Measurements from ENCODE around the gene UBE2D1.
"Not testable (repeated sequence)": the region's sequence is repeated elsewhere in the genome, so short reads cannot be mapped to it uniquely, and the experiment has no call there.

Gene UBE2D1

DNA sequence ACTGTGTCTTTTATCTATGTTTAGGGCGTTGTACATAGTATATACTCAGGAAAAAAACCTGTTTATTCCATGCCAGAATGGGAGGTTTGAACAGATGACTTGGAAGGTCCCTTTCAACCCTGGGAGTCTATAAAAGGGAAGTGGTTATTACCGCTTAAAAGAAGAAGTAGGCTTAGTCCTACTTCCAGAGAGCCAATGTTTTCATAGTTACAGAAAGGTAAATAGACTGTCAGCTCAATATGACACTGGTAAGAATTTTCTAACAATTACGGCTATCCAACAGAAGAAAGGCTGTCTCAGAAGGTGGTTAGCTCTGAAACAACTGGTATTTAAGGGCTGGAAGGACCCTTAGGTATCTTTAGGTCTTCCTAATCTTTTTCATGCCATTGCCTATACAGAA lies 49.3 kb downstream of the UBE2D1 start:
- DNase-seq (ENCODE audit: low read depth), result no peak

DNA sequence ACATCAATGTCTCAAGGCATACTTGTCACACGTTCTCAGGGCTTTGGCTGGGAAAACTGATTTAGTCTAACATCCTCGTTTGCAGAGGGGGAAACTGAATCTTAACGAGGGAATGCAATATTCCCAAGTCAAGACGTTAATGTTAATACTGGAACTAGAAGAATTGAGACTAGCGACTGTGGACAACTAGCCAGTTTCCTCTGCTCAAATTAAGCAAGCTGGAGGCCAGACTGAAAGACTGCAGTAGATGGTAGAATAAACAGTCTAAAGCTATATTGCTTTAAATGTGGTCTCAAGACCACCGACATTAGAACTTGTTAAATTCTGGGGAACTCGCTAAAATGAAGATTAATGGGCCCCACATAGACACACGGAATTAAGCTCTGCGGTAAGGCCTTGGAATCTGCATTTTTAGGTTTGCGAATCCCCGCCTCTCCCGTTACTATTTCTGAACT lies 49.8 kb downstream of the UBE2D1 start:
- DNase-seq (ENCODE audit: low read depth), result no peak

DNA sequence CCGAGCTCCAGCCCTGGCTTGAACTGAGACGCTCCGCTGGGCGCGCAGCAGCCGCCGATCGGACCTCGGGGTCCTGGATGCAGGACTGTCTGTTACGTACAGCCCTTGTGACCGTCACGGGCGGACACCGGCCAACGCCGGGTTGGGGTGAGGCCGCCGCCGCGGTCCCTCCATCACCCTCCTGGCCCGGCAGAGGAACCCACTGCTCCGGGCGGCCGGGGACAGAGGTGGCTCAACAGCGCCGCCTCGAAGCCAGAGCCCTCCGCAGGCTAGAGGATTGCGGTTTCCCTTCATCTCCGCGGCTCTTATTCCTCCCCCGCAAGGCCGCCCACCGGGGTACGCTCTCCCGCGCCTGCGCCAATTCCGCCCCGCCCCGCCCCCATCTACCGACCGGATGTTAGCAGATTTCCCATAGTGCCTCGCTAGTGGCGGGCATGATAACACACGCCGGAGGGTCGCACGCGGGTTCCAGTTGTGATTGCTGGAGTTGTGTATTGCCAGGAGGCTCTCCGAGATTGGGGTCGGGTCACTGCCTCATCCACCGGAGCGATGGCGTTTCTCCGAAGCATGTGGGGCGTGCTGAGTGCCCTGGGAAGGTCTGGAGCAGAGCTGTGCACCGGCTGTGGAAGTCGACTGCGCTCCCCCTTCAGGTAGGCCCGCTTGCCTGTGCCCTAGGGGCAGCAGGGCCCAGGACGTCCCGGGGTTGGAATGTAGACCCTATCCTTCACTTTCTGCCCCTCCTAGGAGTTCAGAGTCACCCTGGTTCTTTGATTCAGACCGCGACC lies 50.4 kb downstream of the UBE2D1 start, which contains the start of gene TFAM:
TSS of gene TFAM (plus strand) at position 412 of the 785 bp plus-strand sequence. CDS start at position 550, 138 bp downstream.
- DNase-seq (ENCODE audit: low read depth), result peak; percentile 87

DNA sequence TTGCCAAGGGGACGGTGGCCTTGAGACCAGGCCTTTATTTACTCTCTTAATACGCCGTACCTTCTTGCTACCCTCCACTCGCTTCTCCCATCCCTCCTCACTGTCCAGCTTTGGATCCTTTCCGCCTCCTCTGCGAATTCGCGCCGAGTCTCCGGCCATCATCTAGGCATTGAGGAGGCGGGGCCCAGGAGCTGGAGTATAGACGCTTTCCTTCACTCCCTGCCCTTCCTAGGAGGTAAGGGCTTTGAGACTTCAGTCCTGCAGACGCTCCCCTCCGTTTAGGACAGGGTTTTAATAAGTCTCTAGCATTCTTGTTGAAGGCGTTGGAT lies 50.9 kb downstream of the UBE2D1 start:
- DNase-seq (ENCODE audit: low read depth), result no peak

DNA sequence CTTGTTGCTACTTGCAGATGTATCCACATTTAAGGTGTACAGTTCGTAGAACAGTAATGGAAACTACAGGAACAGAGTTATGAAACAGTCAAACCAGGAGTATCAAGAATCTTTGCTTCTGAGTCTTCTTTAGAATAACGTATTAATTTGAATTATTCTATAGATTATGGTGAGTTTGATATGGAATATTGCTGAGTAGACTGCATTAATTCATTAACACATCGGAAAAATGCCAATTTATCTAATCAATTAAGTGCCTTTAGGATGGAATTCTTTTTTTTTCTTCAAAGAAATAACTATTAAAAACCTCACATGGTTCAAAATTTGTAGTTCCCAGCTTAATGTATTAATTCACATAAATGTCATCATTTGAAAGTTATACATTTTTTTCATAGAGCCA lies 54.2 kb downstream of the UBE2D1 start:
- DNase-seq (ENCODE audit: low read depth), result no peak

DNA sequence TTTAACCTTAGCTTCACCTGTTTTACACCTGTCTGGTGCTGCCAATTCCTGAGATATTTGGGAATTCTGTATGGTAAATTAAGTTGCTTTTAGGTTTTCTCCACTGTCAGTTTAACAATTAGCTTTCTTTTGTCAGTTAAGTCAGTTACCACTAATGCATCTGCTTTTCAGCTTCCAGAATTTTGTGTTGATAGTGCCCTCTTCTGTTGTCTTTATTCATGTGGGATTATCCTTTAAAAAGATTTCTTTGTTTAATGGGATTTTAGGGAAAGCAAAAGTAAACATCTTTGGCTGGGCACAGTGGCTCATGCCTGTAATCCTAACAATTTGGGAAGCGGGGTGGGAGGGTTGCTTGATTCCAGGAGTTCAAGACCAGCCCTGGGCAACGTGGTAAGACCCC lies 58.5 kb downstream of the UBE2D1 start:
- DNase-seq (ENCODE audit: low read depth), result no peak

DNA sequence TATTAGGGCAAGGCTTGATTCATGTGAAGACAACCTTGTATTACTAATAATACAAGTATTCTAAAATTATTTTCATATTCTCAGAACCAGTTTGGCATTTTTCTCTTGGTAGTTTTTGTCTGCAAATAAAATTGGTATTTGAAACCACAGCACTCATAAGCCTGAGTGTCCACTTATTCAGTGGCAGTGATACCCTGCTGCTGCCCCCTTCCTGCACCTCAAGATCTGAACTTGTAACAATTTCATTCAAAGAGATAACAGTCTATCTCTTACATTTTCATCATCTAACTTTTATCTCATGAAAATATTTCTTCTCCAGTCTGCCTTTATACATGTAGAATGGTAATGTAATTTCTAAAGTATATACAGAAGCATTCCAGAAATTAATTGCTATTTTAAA lies 59.7 kb downstream of the UBE2D1 start:
- no peak for DNase-seq (ENCODE audit: low read depth)

DNA sequence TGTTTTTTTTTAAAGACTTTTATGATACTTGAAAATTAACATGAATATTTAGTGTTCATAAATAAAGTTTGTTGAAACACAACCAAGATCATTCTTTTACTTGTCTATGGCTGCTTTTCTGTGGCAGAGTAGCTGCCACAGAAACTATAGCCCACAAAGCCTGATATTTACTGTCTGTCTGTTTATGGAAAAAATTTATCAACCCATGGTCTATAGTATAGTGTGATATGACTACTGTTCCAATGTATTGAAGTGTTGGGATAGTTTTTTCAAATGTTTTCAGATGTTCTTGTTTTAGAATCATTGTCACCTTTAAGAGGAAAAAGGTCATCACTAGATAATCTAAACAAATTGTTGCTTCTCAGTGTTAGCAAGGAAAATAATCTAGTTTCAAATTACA lies 61.3 kb downstream of the UBE2D1 start:
- no peak for DNase-seq (ENCODE audit: low read depth)

DNA sequence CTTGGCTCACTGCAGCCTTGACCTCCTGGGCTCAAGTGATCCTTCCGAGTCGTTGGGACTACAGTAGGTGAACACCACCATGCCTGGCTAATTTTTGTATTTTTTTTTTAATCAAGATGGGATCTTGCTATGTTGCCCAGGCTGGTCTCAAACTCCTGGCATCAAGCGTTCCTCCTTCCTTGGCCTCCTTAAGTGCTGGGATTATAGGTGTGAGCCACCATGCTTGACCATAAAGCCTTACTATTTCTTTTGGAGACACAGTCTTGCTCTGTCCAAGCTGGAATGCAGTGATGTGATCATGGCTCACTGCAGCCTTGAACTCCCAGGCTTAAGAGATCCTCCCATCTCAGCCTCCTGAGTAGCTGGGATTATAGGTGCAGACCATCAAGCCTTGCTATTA lies 63.0 kb downstream of the UBE2D1 start:
- no peak for DNase-seq (ENCODE audit: low read depth)

DNA sequence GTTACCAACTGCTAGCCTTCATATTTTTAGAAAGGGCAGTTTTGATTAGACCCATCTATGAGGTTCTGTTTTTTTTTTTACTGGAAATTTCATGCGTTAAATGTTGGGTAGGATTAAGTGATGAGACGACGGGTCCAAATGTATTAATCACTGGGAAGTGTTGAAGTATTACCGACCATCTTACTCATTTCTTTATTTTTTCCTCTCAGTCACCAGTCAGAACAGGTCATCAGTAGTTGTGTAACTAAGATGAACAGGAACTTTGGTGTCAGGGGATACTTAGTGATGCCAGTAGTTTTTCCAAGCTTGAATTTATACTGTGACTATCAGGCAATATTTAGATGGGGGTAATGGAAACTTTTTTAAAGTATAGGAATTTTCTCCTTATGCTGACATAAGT lies 64.6 kb downstream of the UBE2D1 start:
- DNase-seq (ENCODE audit: low read depth), result no peak

DNA sequence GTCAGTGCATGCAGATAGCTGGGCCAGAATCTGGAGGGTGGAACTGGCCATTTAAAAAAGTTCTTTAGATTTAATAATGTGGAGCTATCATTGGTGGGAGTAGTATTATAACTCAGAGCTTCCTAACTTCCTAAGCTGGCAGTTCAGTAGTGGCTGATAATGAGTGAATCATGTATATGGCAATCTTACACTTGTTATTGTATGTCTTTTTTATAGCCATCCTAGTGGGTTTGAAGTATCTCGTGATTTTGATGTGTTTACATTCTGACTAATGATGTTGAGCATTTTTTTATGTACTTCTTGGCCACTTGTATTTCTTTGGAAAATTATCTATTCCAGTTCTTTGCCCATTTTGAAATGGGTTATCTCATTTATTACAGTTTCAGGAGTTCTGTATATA lies 65.8 kb downstream of the UBE2D1 start:
- DNase-seq (ENCODE audit: low read depth), result no peak

DNA sequence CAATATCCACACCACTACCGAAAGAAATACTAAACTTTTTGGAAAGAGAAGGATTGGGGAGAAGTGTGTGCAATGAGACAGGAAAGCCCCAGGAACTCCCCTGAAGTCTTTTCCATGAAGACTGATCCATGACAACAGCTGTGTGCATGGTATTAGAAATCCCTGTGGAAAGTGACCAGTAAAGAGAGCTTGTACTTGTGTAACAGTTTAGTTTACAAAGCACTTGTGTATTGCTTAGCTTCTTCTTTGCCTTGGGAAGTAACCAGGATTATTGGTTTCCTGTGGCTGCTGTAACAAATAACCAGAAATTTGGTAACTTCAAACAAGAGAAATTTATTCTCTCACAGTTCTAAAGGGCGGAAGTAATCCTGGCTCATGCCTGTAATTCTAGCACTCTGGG lies 69.2 kb downstream of the UBE2D1 start:
- no peak for DNase-seq (ENCODE audit: low read depth)

DNA sequence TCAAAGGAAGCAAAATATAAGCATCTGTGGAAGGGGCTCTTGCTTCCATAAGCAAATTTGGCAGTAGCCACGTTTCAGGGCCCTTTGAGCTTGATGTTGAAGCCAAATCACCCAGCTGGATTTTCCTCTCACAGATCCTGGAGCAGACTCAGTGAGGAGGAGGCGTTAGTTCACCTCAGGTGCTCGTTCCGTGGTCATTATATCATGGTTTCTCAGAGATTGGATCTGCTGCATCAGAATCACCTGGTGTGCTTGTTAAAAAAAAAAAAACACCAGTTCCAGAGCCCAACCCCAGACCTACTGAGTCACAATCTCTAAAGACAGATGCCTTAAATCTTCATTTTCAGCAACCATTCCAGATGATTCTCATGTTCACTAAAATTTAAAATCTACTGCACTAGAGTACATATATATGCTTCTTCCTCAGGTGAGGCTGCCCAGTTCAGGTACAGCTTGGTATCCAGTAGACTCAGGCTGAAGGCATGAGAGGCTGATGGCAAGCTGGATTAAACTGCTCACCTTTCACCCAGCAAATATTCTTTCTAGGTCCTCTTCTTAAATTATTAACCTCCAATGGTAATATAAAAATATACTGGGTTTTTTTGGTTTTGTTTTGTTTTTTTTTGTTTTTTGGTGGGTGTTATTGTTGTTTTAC lies 75.3 kb downstream of the UBE2D1 start:
- DNase-seq (ENCODE audit: low read depth), result no peak

DNA sequence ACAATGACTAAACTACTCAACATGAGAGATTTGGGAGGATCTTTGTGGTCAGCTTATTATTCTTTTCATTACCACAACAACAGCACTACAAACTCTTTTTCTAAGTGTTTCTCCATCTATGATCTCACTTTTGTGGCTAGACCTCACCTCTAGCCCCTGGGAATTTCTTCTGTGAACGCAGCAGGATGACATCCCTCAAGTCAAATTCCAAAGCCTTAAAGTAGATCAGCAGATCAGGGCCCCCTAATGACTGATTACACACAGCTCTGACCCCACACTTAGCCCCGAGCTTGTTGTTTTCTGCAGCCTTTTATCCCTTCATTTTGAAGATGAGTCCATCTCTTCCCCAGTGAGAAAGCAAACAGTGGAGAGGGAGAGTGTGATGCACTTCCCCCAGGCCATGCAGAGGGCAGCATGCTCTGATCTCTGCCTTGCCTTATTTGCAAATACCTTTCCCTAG lies 77.7 kb downstream of the UBE2D1 start:
- DNase-seq (ENCODE audit: low read depth), result no peak

DNA sequence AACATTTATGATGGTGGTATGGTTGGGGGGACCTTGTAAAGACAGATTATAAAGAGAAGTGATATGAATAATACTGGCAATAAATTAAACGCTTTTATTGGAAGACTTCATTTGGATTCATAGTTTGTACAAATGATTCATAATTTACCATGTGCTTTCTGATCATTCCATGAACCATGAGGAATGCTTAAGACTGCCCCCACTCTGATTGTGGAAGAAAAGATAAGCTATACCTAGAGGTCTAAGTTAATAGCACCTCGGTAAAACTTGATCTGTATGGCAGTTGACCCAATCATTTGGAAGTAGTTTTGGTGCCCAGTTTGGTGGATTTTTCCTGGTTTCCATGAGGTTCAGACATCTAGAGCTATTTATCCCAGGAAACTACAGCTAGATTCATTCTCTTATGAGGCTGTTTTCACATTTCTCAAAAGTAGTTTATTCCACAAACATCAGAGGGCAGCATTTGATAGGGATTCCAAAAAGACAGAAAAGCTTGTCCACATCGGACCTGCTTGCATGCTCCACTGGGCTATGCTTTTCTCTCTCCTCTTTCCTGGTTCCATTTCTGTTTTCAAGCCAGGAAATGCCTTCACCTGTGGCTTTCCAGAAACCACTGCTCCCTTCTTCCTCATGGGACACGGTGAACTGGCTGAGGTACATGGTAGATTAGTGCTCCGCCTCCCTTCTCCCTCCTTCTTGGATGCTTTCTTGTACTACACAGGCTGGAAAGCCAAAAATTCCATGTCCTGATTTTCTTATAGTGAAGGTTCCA lies 79.7 kb downstream of the UBE2D1 start:
- DNase-seq (ENCODE audit: low read depth), result no peak

DNA sequence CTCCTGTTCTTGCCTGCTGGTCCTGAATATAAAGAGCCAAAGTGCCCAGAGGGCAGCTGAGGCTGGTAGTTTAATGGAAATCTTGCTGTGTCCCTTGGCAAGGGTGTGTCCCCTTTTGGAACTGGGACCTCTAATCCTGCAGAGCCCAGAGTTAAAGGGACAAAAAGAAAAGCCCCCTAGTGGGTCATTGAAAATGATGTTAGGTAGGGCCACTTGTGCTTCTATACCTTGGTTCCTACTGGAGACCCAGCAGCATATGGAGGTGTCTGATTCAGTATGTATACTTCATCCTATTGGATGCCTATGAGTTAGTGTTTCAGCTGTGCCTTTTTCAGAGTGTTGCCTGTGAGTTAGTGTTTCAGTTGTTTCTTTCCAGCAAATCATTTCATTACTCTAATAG lies 81.0 kb downstream of the UBE2D1 start:
- DNase-seq (ENCODE audit: low read depth), result no peak

DNA sequence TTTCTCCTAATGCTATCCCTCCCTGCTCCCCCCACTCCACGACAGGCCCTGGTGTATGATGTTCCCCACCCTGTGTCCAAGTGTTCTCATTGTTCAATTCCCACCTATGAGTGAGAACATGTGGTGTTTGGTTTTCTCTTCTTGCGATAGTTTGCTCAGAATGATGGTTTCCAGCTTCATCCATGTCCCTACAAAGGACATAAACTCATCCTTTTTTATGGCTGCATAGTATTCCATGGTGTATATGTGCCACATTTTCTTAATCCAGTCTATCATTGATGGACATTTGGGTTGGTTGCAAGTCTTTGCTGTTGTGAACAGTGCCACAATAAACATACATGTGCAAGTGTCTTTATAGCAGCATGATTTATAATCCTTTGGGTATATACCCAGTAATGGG lies 83.1 kb downstream of the UBE2D1 start:
- not testable (repeated sequence) for DNase-seq (ENCODE audit: low read depth)
